HepG2 (cell line): ENCODE measurements around the gene ZMYND8. TPM values are rescaled to one million over a fixed set of nuclear protein-coding genes. Genes with fewer than 3 reads are reported as not detected.

Source experiments
- AHR ChIP-seq: IDR thresholded peaks from 2 replicates; pipeline ENCODE4 v1.6.1; 2018; ENCODE audit warnings: missing genetic modification reagents, missing compliant biosample characterization
- ATM ChIP-seq: fragments of 450-650 bp; IDR thresholded peaks from 2 replicates; pipeline ENCODE4 v1.7.1; 2017; ENCODE audit warnings: mild to moderate bottlenecking, borderline replicate concordance
- FOSL2 ChIP-seq: sonication (generic); formaldehyde crosslinking; IDR thresholded peaks from 2 replicates; pipeline ENCODE4 v1.4.0; 2020; ENCODE audit warnings: missing genetic modification reagents
- JARID2 ChIP-seq: sonication (generic); formaldehyde crosslinking; IDR thresholded peaks from 2 replicates; pipeline ENCODE4 v1.8.1; 2023; ENCODE audit warnings: missing genetic modification reagents, inconsistent platforms; ENCODE audit not compliant: insufficient replicate concordance
- MATR3 ChIP-seq: sonication (generic); formaldehyde crosslinking; IDR thresholded peaks from 2 replicates; pipeline ENCODE4 v1.4.0; 2020; ENCODE audit warnings: missing genetic modification reagents
- MXD4 ChIP-seq: IDR thresholded peaks from 2 replicates; pipeline ENCODE4 v1.6.1; 2016; ENCODE audit warnings: mild to moderate bottlenecking, missing biosample characterization, missing genetic modification reagents
- PHF21A ChIP-seq: sonication (generic); formaldehyde crosslinking; IDR thresholded peaks from 2 replicates; pipeline ENCODE4 v1.5.0; 2020; ENCODE audit warnings: mild to moderate bottlenecking, missing genetic modification reagents
- POGZ ChIP-seq: sonication (generic); formaldehyde crosslinking; IDR thresholded peaks from 2 replicates; pipeline ENCODE4 v1.4.0; 2020; ENCODE audit warnings: mild to moderate bottlenecking, missing genetic modification reagents
- RBM39 ChIP-seq: fragments of 200-400 bp; formaldehyde crosslinking; IDR thresholded peaks from one replicate; pipeline ENCODE4 v1.6.1; 2018; ENCODE audit warnings: antibody characterized with exemption, mild to moderate bottlenecking, low read depth, low read length; ENCODE audit not compliant: poor library complexity, severe bottlenecking
- RELA ChIP-seq: sonication (generic); formaldehyde crosslinking; IDR thresholded peaks from 2 replicates; pipeline ENCODE4 v1.4.0; 2020; ENCODE audit warnings: missing genetic modification reagents
- SNRNP70 ChIP-seq: fragments of 200-400 bp; formaldehyde crosslinking; IDR thresholded peaks from 2 replicates; pipeline ENCODE4 v1.6.1; 2017; ENCODE audit warnings: mild to moderate bottlenecking, low read depth, low read length, moderate library complexity
- TBX2 ChIP-seq: sonication (generic); formaldehyde crosslinking; IDR thresholded peaks from 2 replicates; pipeline ENCODE4 v1.5.0; 2020; ENCODE audit warnings: missing genetic modification reagents, mild to moderate bottlenecking, borderline replicate concordance
- YEATS4 ChIP-seq: sonication (generic); formaldehyde crosslinking; IDR thresholded peaks from 2 replicates; pipeline ENCODE4 v1.4.0; 2020; ENCODE audit warnings: missing genetic modification reagents, borderline replicate concordance
- ZNF317 ChIP-seq: sonication (generic); formaldehyde crosslinking; IDR thresholded peaks from 2 replicates; pipeline ENCODE4 v1.5.0; 2020; ENCODE audit warnings: mild to moderate bottlenecking, missing genetic modification reagents
- ZNF44 ChIP-seq: sonication (generic); formaldehyde crosslinking; IDR thresholded peaks from 2 replicates; pipeline ENCODE4 v1.5.1; 2020; ENCODE audit warnings: mild to moderate bottlenecking, missing genetic modification reagents
- ZNF563 ChIP-seq: sonication (generic); formaldehyde crosslinking; IDR thresholded peaks from 2 replicates; pipeline ENCODE4 v1.8.0; 2022; ENCODE audit warnings: mild to moderate bottlenecking, moderate library complexity, missing genetic modification reagents
- ZNF598 ChIP-seq: sonication (generic); formaldehyde crosslinking; IDR thresholded peaks from 2 replicates; pipeline ENCODE4 v1.5.1; 2020; ENCODE audit warnings: mild to moderate bottlenecking, missing genetic modification reagents, borderline replicate concordance
- ZNF737 ChIP-seq: sonication (generic); formaldehyde crosslinking; IDR thresholded peaks from 2 replicates; pipeline ENCODE4 v1.5.0; 2020; ENCODE audit warnings: missing genetic modification reagents, mild to moderate bottlenecking, borderline replicate concordance
- ZNF768 ChIP-seq: sonication (generic); formaldehyde crosslinking; IDR thresholded peaks from 2 replicates; pipeline ENCODE4 v1.4.0; 2020; ENCODE audit warnings: missing genetic modification reagents
- polyA plus RNA-seq, 8 experiments: library from polyadenylated mRNA; depleted of rRNA in 3 of 8; stranded (reverse) in 7 of 8; unstranded in 1 of 8; fragments of >200 nt; fragmentation: Illumina TruSeq in 4 of 8; extraction: Trizol in 4 of 8; gene quantifications; 2 replicates each; pipeline versions ENCODE4 v1.2.1 to v1.2.3, GENCODE V29; 2011 to 2016; ENCODE audit warnings: low read depth in 4 of 8, missing spikeins in 1 of 8, mixed read lengths in 1 of 8; ENCODE audit not compliant: insufficient read depth in 1 of 8
- total RNA-seq, 5 experiments: library from RNA; depleted of rRNA; stranded (reverse); fragments of >200 nt; fragmentation: Illumina TruSeq; extraction: Trizol; gene quantifications; 2 replicates each; pipeline ENCODE4 v1.2.3, GENCODE V29; 2016; ENCODE audit warnings: low read depth in 1 of 5
- TF ChIP-seq, protein P1 (sequence below): IDR thresholded peaks from 2 replicates; pipeline ENCODE4 v1.6.1; 2016; ENCODE audit warnings: low read depth
- TF ChIP-seq, protein P2 (sequence below): sonication (generic); formaldehyde crosslinking; IDR thresholded peaks from 2 replicates; pipeline ENCODE4 v1.4.0; 2020; ENCODE audit warnings: missing genetic modification reagents
- TF ChIP-seq, protein P3 (sequence below): sonication (generic); formaldehyde crosslinking; IDR thresholded peaks from 2 replicates; pipeline ENCODE4 v1.4.0; 2020; ENCODE audit warnings: missing genetic modification reagents, low read depth, mild to moderate bottlenecking, borderline replicate concordance

ZMYND8 gene
- total and polyA plus RNA-seq, 2 of the 13 experiments (the other 11 are each of a cell fraction or from before 2014, with no cell fraction given): 53.9 to 84.7 TPM

DNA sequence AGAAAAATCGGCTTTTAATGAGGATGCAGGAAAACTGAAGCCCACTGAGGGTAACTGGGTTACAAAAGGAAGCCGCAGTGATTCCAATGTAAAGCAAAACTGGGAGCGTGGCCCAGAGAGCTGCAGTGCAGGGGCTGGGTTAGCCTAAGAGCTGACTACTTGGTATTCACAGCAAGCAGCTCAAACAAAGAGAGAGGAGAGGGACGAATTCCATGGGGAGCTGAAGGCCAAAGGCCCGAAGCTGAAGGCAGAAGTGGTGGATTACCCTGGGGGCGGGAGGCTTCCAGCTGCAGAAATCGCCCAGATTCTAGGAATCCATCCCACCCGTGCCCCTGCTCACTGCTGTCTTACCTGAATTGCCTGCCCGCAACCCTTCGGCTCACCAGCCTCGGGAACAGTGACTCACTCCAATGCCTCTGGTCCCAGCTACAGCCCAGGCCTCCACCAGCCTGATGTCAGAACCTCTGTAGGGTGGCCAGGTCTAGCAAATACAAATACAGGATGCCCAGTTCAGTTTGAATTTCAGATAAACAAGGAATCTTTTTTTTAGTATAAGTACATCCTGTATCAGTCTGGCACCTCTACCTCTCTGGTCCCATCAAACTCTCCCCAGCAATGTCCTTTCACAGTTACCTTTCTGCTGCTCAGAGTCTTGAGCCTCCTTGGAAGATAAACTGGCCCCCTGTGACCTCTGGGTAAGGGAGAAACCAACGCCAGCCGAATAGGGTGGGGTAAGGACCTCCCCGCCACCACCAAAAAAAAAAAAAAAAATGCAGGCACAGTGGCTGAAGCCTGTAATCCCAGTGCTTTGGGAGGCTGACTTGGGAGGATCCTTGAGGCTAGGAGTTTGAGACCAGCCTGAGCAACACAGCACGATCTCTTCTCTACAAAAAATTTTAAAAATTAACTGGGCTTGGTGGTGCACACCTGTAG lies 14.6 kb upstream of the ZMYND8 start (continued):
- TF ChIP-seq ZNF737 (CRISPR knock-in tag): no peak
- TF ChIP-seq SNRNP70: no peak
- TF ChIP-seq PHF21A: no peak
- TF ChIP-seq JARID2: no peak
- no peak for TF ChIP-seq ATM
- TF ChIP-seq, protein P1, sequence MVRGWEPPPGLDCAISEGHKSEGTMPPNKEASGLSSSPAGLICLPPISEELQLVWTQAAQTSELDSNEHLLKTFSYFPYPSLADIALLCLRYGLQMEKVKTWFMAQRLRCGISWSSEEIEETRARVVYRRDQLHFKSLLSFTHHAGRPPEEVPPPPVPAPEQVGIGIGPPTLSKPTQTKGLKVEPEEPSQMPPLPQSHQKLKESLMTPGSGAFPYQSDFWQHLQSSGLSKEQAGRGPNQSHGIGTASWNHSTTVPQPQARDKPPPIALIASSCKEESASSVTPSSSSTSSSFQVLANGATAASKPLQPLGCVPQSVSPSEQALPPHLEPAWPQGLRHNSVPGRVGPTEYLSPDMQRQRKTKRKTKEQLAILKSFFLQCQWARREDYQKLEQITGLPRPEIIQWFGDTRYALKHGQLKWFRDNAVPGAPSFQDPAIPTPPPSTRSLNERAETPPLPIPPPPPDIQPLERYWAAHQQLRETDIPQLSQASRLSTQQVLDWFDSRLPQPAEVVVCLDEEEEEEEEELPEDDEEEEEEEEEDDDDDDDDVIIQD (CRISPR knock-in tag): no peak
- TF ChIP-seq, protein P2, sequence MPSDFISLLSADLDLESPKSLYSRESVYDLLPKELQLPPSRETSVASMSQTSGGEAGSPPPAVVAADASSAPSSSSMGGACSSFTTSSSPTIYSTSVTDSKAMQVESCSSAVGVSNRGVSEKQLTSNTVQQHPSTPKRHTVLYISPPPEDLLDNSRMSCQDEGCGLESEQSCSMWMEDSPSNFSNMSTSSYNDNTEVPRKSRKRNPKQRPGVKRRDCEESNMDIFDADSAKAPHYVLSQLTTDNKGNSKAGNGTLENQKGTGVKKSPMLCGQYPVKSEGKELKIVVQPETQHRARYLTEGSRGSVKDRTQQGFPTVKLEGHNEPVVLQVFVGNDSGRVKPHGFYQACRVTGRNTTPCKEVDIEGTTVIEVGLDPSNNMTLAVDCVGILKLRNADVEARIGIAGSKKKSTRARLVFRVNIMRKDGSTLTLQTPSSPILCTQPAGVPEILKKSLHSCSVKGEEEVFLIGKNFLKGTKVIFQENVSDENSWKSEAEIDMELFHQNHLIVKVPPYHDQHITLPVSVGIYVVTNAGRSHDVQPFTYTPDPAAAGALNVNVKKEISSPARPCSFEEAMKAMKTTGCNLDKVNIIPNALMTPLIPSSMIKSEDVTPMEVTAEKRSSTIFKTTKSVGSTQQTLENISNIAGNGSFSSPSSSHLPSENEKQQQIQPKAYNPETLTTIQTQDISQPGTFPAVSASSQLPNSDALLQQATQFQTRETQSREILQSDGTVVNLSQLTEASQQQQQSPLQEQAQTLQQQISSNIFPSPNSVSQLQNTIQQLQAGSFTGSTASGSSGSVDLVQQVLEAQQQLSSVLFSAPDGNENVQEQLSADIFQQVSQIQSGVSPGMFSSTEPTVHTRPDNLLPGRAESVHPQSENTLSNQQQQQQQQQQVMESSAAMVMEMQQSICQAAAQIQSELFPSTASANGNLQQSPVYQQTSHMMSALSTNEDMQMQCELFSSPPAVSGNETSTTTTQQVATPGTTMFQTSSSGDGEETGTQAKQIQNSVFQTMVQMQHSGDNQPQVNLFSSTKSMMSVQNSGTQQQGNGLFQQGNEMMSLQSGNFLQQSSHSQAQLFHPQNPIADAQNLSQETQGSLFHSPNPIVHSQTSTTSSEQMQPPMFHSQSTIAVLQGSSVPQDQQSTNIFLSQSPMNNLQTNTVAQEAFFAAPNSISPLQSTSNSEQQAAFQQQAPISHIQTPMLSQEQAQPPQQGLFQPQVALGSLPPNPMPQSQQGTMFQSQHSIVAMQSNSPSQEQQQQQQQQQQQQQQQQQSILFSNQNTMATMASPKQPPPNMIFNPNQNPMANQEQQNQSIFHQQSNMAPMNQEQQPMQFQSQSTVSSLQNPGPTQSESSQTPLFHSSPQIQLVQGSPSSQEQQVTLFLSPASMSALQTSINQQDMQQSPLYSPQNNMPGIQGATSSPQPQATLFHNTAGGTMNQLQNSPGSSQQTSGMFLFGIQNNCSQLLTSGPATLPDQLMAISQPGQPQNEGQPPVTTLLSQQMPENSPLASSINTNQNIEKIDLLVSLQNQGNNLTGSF (CRISPR knock-in tag): peak; percentile 41; the same call in 1 of the 2 replicates
- TF ChIP-seq YEATS4: 0 out of 2 replicates have a peak, but pooled peaks have one; percentile 11
- TF ChIP-seq MXD4 (CRISPR knock-in tag): peak; percentile 41; the same call in 1 of the 2 replicates
- TF ChIP-seq TBX2 (CRISPR knock-in tag): peak; percentile 43; the same call in 1 of the 2 replicates
- 0 out of 2 replicates have a peak, but pooled peaks have one; percentile 10 for TF ChIP-seq POGZ (CRISPR knock-in tag)
- TF ChIP-seq AHR: 0 out of 2 replicates have a peak, but pooled peaks have one; percentile 27
- peak; percentile 36; the same call in 1 of the 2 replicates for TF ChIP-seq ZNF768 (CRISPR knock-in tag)
- TF ChIP-seq RBM39: no peak
- peak; percentile 86; the same call in 1 of the 2 replicates for TF ChIP-seq ZNF44
- TF ChIP-seq ZNF598 (CRISPR knock-in tag): peak; percentile 73; the same call in 1 of the 2 replicates
- TF ChIP-seq ZNF563 (CRISPR knock-in tag): 0 out of 2 replicates have a peak, but pooled peaks have one; percentile 29
- TF ChIP-seq, protein P3, sequence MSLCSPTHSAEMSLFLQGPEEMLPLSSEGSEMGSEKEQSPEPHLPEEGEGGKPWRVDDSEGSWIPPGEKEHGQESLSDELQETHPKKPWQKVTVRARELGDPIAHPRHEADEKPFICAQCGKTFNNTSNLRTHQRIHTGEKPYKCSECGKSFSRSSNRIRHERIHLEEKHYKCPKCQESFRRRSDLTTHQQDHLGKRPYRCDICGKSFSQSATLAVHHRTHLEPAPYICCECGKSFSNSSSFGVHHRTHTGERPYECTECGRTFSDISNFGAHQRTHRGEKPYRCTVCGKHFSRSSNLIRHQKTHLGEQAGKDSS (CRISPR knock-in tag): peak; percentile 88
- peak; percentile 86 for TF ChIP-seq FOSL2 (CRISPR knock-in tag)
- TF ChIP-seq ZNF317 (CRISPR knock-in tag): peak; percentile 48; the same call in 1 of the 2 replicates
- TF ChIP-seq MATR3: no peak
- no peak for TF ChIP-seq RELA (CRISPR knock-in tag)
